Limb (tissue), 2 donors: ENCODE measurements around the gene FBXO27.
A peak's percentile ranks its signal among the peaks of the same experiment; 100 is the strongest.
"Not testable (repeated sequence)": the region's sequence is repeated elsewhere in the genome, so short reads cannot be mapped to it uniquely, and the experiment has no call there.

ENCODE experiments used
- DNase-seq, 2 donors: peaks; one replicate each; pipeline ENCODE4 v3.0.0-alpha.2; 2016; ENCODE audit errors: extremely low spot score in 2 of 2

FBXO27 gene

GRCh38 chr19:39038098-39038497 is 5.7 kb upstream of the FBXO27 start:
- no peak for DNase-seq

GRCh38 chr19:39037194-39037593 is 4.8 kb upstream of the FBXO27 start:
- DNase-seq = no peak

GRCh38 chr19:39036581-39036980 is 4.2 kb upstream of the FBXO27 start:
- DNase-seq = no peak

GRCh38 chr19:39031368-39032062 is 834 bp downstream of the FBXO27 start:
- DNase-seq = peak; percentile 5 to 82

GRCh38 chr19:39030854-39031367 is 1.4 kb downstream of the FBXO27 start:
- no peak for DNase-seq

GRCh38 chr19:39024875-39025641 is 7.3 kb downstream of the FBXO27 start:
- DNase-seq = no peak

GRCh38 chr19:39021063-39021462 is 11.3 kb downstream of the FBXO27 start:
- DNase-seq = no peak

GRCh38 chr19:39017646-39018045 is 14.7 kb downstream of the FBXO27 start:
- no peak for DNase-seq

- DNase-seq = peak in 1 of 2 donors; percentile 18
Measured at GRCh38 chr19:39017026-39017425, 15.3 kb downstream of the FBXO27 start.

GRCh38 chr19:39014037-39014436 is 18.3 kb downstream of the FBXO27 start:
- no peak for DNase-seq

GRCh38 chr19:39009001-39009400 is 23.3 kb downstream of the FBXO27 start:
- DNase-seq = no peak

- no peak for DNase-seq
Measured at GRCh38 chr19:39008137-39008536, 24.2 kb downstream of the FBXO27 start.

GRCh38 chr19:39007096-39007495 is 25.3 kb downstream of the FBXO27 start:
- DNase-seq = no peak

GRCh38 chr19:39004403-39004802 is 27.9 kb downstream of the FBXO27 start:
- no peak for DNase-seq

GRCh38 chr19:39003796-39004195 is 28.6 kb downstream of the FBXO27 start:
- DNase-seq = no peak

- no peak for DNase-seq
Measured at GRCh38 chr19:39003188-39003587, 29.2 kb downstream of the FBXO27 start.

- DNase-seq = no peak
Measured at GRCh38 chr19:39001041-39001440, 31.3 kb downstream of the FBXO27 start.

GRCh38 chr19:38997576-38997975 is 34.8 kb downstream of the FBXO27 start:
- DNase-seq = not testable (repeated sequence)

- DNase-seq = no peak
Measured at GRCh38 chr19:38993271-38993670, 39.1 kb downstream of the FBXO27 start.

- no peak for DNase-seq
Measured at GRCh38 chr19:38990949-38991697, 41.2 kb downstream of the FBXO27 start.

GRCh38 chr19:38989614-38990013 is 42.7 kb downstream of the FBXO27 start:
- DNase-seq = not testable (repeated sequence)

- peak; percentile 59 to 76 for DNase-seq
Measured at GRCh38 chr19:38989066-38989605, 43.2 kb downstream of the FBXO27 start.
